ENCODE data around the gene OTOF. TPM values are rescaled to one million over a fixed set of nuclear protein-coding genes. Genes with fewer than 3 reads are reported as not detected.

The OTOF gene
- total and polyA plus RNA-seq, 2 of the 13 experiments (the other 11 are each of a cell fraction or from before 2014, with no cell fraction given): 0.04 TPM; not detected in 1

- TF ChIP-seq ZNF318 (CRISPR knock-in tag; IDR thresholded peaks at IDR 0.05): no peak
- no peak for TF ChIP-seq ZNF274 (CRISPR knock-in tag; IDR thresholded peaks at IDR 0.05)
- TF ChIP-seq FOXK2 (IDR thresholded peaks at IDR 0.05): no peak
- 0 out of 2 replicates have a peak, but pooled peaks have one; percentile 60 for TF ChIP-seq ZNF782 (CRISPR knock-in tag; IDR thresholded peaks at IDR 0.05; ENCODE audit: borderline replicate concordance)
- TF ChIP-seq NBN (conservative IDR thresholded peaks at IDR 0.05): no peak
- 0 out of 2 replicates have a peak, but pooled peaks have one; percentile 59 for TF ChIP-seq ZNF572 (CRISPR knock-in tag; IDR thresholded peaks at IDR 0.05)
- 0 out of 2 replicates have a peak, but pooled peaks have one; percentile 53 for TF ChIP-seq ZNF501 (CRISPR knock-in tag; IDR thresholded peaks at IDR 0.05)
- TF ChIP-seq MAZ (IDR thresholded peaks at IDR 0.05; ENCODE audit: borderline replicate concordance, low read depth, low read length): peak; percentile 31; the same call in 1 of the 2 replicates
- TF ChIP-seq MAZ (CRISPR knock-in tag; IDR thresholded peaks at IDR 0.05; ENCODE audit: low read depth): 0 out of 2 replicates have a peak, but pooled peaks have one; percentile 23
- peak; percentile 23; the same call in 1 of the 2 replicates for TF ChIP-seq HOXA3 (CRISPR knock-in tag; IDR thresholded peaks at IDR 0.05)
- no peak for TF ChIP-seq ARHGAP35 (CRISPR knock-in tag; IDR thresholded peaks at IDR 0.05; ENCODE audit: borderline replicate concordance)
- TF ChIP-seq SIX1 (CRISPR knock-in tag; IDR thresholded peaks at IDR 0.05; ENCODE audit: borderline replicate concordance): 0 out of 2 replicates have a peak, but pooled peaks have one; percentile 21
- peak; percentile 64; the same call in 1 of the 2 replicates for TF ChIP-seq KLF12 (CRISPR knock-in tag; IDR thresholded peaks at IDR 0.05; ENCODE audit: borderline replicate concordance)
- TF ChIP-seq PHF21A (CRISPR knock-in tag; IDR thresholded peaks at IDR 0.05): no peak
- no peak for TF ChIP-seq THYN1 (CRISPR knock-in tag; IDR thresholded peaks at IDR 0.05; ENCODE audit: borderline replicate concordance, low read depth)
- TF ChIP-seq ZNF687 (CRISPR knock-in tag; IDR thresholded peaks at IDR 0.05): peak; percentile 54
- no peak; the same call in 1 of the 2 replicates for TF ChIP-seq SP4 (CRISPR knock-in tag; IDR thresholded peaks at IDR 0.05)
Measured at GRCh38 chr2:26503231-26503880, 25.4 kb upstream of the OTOF start (continued).

Data from HepG2 (cell line).